Left renal pelvis (tissue), 4 donors: ENCODE data around the gene NUDT16L1. TPM values are rescaled to one million over a fixed set of nuclear protein-coding genes. Genes with fewer than 3 reads are reported as not detected.

ENCODE experiments used
- DNase-seq, 4 donors: peaks; one replicate each; pipeline ENCODE4 v3.0.0-alpha.2; 2013; ENCODE audit warnings: low read depth in 4 of 4, low spot score in 3 of 4
- polyA plus RNA-seq, 4 donors: library from polyadenylated mRNA; unstranded; fragments of 120-200 nt; gene quantifications; one replicate each; pipeline ENCODE4 v1.2.1, GENCODE V29; 2013; ENCODE audit not compliant: insufficient read length in 4 of 4

Gene NUDT16L1
- polyA plus RNA-seq, 4 donors, result 27.0 to 54.6 (median 35.6) TPM

DNA sequence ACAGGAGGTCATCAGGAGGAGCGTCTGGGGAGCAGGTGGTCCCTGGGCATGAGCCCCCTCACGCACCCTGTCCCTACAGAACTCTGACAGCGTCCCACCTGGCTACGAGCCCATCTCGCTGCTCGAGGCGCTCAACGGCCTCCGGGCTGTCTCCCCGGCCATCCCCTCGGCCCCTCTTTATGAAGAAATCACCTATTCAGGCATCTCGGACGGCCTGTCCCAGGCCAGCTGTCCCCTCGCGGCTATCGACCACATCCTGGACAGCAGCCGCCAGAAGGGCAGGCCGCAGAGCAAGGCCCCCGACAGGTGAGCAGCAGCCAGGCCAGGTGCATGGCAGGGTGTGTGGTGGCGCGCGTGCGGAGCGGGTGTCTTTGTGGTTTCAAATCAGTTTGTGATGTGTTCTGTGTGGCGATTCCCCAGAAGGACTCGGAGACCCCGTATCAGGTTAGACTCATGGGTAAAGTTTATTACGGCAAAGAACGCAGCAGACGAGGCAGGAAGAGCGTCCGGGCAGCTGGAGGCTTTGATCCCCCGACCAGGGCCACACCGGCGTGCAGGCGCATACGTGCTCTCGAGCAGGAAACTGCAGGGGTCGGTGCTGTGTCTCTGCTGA lies 11.8 kb upstream of the NUDT16L1 start:
- DNase-seq, result no peak

DNA sequence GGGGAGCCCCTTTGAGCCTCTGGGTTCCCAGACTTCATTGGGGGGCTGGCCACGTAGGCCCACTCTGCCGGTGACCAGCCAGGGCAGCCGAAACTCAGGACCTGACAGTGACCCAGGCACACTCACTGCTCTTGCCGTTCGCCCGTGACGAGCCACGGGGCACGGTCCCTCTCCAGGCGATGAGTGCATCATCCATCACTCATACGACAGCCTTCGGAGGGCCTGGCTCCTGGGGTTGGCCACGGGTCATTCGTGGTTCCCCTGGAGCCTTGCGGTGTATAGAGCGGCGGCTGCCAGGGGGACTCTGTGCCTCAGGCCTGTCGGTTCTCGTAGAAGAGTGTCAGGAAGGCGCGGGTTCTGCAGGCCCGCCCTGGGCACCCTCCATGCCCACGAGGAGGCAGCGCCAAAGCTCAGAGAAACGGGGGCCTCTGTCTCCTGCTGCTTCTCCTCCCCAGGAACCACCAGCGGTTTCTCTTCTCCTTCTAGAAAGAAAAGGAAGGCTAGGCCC lies 11.2 kb upstream of the NUDT16L1 start:
- DNase-seq, result no peak

DNA sequence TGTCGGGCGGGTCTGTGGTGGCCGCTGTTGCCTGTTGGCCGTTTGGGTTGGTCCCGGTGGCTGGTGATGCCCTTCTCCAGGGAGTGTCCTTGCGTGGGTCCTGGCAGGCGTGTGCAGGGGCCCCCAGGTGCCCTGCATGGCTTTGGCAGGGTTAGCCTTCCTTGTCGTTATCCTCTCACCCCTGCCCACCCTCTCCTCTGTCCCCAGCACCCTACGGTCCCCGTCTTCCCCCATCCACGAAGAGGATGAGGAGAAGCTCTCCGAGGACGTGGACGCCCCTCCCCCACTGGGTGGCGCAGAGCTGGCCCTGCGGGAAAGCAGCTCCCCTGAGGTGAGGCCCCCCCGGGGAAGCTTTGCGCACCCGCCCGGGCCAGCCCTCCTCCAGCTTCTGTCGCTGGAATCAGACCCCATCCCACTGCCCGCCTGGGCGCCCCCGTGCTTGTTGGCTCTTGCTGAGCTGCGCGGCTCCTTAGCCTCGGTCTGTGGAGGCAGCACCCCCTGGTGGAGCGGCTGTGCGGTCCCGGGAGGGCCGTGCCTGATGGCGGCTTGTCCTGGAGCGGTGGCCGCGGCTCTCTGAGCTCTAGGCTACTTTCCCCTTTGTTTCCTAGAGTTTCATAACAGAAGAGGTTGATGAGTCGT lies 10.6 kb upstream of the NUDT16L1 start:
- DNase-seq, result no peak

DNA sequence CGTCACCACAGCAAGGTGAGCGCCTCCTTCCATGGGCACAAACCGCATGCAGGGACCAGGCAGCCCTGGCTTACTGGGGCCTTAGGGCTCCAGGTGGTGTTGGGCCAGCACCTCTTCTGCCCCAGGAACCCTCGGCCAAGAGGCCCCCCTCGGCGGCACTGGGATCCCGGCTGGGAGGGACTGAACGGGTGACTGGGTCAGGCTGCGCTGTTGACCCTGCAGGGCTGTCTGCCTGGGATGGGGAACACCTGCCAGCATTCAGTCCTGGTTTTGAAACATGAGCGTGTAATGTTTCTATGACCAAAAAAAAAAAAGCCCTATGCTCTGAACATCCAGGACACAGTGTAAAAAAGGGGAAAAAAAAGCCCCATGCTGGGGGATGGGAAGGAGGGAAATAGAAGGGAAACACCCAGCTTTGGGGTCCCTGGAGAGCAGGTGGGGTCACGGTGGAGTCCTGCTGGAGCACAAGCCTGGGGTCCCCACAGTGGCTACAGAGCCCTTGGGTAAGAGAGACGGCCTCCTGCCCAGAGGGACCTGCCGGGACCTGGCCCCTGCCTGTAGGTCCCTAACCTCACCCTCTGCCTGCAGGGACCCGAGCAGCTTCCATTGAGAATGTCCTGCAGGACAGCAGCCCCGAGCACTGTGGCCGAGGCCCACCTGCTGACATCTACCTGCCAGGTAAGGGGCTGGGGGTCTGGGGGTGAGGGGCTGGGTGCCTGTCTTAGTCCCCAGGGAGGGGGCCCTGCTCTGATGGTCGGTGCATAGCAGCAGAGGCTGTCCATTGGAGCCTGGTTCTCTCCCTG lies 9.9 kb upstream of the NUDT16L1 start:
- DNase-seq, result no peak

DNA sequence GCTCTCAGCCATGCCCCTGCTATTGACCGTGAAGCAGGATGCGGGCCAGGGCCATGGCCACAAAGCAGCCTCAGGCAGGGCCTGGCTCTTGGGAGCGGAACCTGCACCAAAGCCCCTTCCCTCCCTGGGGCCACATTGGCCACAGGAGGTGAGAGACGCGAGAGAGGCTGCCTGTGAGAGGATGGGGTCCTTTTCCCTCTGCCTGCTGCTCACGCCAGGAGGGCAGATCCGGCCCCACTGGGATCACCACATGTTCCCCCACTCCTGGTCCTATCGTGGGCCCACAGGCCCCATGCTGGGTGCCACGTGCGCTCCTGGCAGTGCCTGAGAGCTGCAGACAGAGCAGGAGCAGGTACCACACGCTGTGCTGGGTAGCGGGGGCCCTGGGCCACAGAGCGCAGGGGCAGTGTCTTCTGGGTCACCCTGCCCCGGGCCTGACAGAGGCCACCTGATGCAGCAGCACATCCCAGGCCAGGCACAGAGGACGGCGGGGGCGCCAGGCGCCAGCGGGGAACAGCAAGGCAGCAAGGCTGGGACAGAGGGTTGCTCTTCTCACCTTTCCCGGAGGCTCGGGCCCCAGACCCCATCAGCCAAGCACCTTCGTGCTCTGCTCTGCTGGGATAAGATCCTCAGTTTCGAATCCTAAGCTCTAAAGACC lies 9.2 kb upstream of the NUDT16L1 start:
- no peak for DNase-seq

DNA sequence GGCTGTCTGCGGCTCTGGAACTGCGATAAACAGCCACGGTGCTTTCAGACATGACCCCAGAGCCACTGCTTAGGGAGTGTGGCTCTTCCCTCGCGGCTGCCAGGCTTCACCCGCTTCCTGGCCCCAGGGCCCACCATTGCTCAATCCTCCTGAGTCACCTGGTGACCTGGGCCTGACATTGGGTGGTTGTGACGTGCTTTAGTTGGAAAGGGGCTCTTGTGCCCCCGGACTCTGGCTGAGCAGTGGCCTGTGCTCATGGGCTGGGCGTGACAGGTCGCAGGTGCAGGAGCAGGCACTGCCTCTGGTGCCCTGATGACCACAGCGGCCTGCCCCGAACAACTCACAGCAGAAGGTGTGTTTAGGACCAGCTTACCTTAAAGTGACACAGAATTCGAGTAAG lies 8.6 kb upstream of the NUDT16L1 start:
- DNase-seq, result no peak

DNA sequence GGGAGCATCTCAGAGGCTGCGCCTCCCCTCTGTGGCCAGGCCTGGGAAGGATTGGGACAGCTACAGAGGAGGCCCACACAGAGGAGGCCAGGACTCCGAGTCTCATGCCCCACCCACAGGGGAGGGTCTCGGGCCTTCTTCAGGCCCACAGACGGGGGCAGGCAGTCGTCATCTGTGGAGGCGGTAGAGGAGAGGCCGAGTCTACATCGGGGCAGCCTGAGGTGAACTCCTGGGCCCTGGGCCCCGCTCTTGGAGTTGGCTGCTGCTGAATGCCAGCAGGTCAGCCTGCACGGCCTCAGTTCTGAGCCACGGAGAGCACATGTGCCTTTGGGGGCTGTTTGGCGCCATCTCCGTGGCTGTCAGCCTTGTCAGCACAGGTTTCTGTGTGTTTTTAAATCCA lies 8.1 kb upstream of the NUDT16L1 start:
- DNase-seq, result no peak

DNA sequence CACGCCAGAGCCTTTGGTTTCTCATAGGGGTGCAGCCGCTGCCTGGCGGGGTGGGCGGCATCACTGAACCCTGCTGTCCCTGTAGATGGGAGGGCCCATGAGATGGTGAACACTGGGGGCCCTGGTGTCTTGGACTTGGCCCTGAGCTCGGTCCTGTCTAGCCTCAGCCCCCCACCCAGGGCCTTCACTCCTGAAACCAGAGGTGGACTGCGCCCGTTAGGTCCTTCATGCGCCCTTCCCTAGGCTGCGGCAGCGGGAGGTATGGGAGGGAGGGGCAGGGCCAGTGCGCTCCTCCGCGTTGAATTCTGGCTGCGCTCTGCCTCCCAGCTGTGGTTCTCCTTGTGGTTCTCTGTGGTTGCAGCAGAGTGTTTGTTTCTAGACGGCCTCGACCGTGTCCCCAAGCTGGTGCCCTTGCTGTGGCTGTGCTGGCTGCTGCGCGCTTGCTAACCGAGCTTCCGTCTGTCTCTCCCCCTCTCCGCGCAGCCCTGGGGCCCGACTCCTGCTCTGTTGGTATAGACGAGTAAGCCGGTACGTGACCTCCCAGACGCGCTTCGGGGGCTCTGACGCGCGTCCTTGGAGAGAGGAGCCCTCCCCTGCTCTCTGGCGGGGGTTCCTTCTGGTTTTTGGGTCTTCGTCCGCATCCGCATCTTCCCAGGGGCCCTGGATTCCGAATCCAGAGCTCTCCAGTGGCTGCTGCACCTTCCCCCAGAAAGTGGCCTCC lies 7.4 kb upstream of the NUDT16L1 start:
- no peak for DNase-seq

DNA sequence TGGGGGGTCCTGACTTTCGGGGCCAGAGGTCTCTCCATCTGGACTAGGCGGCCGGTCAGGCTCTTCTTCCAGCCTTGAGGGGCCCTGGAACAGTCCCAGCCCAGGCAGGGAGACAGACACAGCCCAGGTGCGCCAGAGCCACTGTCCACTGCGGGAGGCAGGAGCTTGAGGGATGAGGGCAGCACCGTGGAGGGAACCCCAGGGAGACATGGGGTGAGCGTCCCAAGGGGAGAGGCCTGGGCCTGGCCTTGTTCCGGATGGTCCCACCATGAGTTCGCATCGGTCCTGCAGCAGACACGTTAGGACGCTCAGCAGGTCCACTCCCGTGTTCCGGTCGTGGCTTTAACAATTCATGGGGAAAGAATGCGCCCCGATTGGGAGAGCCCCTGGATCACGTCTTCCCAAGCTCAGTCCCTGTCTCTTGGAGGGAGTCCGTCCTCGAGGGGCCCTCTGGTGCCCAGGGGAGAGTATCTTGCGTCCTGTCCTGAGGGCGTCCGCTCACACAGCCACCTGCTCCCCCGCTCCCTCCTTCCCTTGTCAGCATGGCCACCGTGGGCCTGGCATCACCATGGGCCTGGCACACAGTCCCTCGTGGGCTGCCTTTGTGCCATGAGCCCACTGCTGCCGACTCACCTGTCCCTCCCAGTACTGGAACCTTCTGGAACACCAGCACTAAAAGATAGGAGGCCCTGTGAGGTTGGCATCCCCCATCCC lies 6.7 kb upstream of the NUDT16L1 start:
- DNase-seq, result no peak

DNA sequence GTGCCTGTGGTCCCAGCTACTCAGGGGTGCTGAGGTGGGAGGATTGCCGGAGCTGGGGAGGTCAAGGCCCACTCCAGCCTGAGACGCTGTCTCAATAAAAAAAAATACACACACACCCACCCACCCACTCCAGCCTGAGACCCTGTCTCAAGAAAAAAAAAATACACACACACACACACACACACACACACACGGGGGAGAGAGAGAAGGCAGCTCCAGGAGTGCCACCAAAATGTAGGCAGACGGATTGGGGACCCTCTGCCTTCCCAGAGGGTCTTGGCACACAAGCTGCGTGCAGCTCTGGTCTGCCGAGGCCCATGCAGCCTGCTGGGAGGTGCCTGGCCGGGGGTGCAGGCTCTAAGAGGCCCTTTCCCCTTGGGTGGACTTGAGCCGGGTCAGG lies 5.9 kb upstream of the NUDT16L1 start:
- no peak for DNase-seq

DNA sequence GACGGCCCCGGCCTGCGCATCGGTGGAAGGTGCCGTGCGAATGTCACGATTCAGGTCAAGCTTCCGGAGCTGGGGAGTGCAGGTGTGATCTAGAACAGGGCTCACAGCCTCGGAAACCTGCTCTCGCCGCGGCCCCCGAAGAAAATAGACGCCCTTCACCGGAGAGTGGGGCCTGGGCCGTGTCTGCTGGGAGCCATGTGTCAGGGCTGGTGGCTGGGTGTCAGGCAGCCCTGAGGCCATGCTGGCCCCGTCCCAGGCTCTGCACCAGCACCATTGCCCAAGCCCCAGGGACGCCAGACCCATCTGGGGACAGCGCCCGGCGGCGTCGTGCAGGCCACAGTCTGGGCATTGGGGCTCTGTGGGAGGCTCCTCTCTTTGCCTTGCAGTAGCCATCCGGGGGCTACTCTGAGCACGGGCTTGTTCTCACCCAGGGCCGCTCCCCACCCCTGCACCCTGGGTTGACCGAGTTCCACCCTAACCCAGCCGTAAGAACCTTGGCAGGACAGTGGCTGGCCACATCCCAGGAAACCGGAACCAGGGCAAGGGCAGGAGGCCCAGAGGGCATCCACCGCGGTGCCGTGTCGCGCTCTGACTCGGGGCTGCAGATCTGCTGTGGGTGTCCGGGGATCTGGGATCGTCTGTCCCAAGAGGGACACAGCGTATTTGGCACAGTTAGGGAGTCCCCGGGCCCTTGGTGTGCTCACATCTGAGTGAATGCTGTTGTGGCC lies 5.3 kb upstream of the NUDT16L1 start:
- no peak for DNase-seq

DNA sequence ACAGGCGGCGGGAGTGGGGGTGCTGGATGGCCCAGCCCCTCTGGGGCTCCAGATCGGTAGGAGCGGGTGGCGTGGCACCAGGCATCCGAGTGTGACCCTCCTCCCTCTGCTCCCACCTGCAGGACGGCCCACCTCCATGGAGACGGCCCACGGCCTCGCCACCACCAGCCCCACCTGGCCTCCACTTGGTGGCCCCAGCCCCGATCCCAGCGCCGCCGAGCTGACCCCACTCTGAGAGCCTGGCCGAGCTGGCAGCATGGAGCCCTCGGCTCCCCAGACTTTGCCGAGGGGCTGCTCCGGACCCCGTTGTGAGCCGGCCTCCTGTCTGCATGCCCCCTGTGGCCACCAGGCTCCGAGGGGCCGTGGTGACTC lies 4.7 kb upstream of the NUDT16L1 start:
- no peak for DNase-seq

DNA sequence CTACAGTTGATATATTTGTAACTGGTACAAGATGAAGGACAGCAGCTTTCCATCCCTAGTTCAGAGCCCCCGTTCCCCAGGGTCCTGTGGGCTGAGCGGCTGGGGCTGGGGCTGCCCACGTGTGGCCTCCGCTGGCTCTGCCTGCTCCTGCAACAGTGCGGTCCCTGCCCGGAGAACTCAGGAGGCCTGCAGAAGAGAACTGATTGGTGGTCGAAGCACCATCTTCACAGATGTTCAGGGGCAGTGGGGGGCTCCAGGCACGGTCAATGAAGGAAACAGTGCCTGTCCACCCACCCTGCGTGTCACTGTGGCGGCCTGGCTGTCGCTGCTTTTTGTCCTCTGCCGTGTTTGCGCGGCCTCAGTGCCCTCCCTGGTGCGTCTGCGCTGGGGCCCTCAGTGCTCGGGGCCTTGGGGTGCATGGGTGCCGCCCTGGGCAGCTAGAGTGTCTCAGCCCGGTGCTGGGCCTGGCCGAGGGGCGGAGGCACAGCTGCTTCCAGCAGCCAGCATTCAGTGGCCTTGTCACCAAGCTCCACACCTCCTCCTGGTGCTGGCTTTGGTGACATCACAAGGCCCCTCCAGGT lies 4.2 kb upstream of the NUDT16L1 start:
- no peak for DNase-seq

DNA sequence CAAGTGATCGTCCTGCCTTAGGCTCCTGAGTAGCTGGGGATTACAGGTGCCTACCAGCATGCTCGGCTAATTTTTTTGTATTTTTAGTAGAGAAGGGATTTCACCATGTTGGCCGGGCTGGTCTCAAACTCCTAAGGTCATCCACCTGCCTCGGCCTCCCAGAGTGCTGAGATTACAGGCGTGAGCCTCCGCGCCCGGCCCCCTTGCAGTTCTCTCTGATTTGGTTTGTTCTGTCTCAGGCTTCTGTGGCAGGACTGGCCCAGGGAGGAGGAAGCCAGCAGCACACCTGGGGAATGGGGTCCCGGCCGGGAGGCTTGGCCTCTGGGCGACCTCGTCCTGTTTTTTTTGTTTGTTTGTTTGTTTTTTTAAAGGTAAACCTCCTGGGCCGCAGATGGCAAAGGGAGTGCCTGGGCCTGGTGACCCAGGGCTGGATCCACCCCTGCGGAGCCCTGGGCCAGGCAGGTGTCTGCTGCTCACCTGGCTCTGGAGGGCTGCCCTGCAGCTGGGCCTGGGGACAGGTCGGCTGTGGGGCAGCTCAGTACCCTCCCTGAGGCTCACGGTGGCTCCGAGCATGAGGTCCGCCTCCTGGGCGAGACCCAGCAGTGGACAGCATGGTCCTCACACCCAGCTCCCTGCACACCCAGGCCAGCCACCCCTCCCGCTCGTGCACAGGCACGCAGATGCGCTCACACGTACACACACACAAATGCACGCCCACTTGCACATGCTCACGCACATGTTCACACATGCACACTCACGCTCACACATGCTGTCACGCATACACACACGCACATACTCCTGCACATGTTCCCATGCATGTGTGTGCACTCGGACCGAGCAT lies 3.3 kb upstream of the NUDT16L1 start:
- DNase-seq, result no peak

DNA sequence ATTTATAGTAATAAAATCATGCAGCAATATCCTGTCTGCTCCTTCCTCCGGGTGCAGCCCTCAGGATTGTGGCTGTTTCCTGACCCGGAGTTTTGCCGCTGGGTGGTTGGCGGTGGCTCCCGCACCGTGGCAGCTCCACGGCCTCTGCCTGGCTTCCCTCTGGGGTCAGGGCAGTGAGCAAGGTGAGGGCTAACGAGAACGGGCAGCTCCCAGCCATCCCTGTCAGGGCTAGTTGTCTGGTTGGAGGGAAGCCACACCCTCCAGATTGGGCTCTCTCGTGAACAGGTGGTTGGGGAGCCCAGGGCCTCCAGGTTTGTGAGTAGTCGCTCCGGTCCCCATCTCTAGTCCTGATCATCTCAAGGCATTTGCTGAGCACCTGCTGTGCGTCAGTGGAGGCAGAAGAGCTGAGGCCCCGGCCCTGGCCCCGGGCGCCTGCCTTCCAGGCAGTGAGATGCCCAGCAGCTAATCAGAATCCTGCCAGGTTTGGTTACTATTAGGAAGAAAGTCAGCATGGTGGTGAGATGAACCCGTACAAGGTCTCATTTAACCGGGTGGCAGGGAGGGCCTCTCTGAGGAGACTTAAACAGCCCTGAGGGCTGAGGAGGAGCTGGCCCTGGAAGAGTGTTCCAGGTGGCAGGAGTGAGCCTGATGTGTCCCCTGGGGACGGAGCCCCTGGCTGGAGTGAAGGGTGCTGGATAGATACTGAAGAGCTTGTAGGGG lies 2.3 kb upstream of the NUDT16L1 start:
- DNase-seq, result no peak

DNA sequence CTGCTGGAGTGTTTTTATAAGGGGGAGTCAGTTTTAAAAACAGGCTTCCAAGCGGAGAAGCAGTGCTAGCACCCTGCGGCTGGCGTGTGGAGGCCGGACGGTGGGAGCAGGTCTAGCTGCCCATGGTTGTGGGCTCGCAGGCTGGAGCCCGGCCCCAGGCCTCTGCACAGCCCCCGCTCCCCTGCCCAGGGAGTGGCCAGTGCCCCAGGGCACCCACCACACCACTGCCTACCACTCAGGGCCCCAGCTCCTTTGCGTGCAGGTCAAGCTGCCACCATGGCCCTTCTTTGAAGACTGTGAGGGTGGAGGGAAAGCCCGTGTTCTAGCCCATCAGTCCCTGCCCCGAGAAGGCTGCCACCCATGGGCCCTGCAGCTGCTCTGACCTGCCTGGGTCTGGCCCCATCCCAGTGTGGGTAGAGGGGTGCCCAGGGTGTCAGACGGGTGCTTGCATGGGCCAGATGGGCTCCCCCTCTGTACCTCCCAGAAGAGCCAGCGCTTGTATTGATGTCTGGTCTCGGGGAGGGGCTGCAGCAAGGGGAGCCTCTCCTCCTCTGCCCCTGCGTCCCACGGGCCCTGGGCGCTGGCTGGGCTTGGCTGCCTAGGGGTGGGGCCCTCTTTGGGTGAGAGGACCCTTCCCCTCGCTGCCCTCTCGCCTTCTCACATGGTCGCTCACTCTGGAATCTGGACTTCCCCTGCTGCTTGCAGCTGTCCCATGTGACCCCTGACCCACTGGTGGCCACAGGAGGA lies 1.5 kb upstream of the NUDT16L1 start:
- no peak for DNase-seq
